Measurements from ENCODE around the gene TNFRSF19. TPM values are rescaled to one million over a fixed set of nuclear protein-coding genes. Genes with fewer than 3 reads are reported as not detected.

Gene TNFRSF19
- total and polyA plus RNA-seq, 3 experiments from 2014 or later, result not detected

GRCh38 chr13:23686948-23687347, 116.7 kb downstream of the TNFRSF19 start:
- peaks cover 0 to 4% (median 0%) of the 10 kb centered on the region in 3 donors for H3K36me3 Mint-ChIP-seq
- H3K4me3 Mint-ChIP-seq, result no peak overlapping the region
- H3K27ac Mint-ChIP-seq, result no peak overlapping the region
- DNase-seq, result no peak
- H3K4me1 ChIP-seq (ENCODE audit: insufficient read depth, low read length), result no peaks in the 10 kb centered on the region
- H3K4me1 Mint-ChIP-seq, result no peaks in the 10 kb centered on the region
- no peak overlapping the region for H3K27ac ChIP-seq (ENCODE audit: low read depth, low read length)
- no peaks in the 10 kb centered on the region for H3K27me3 ChIP-seq (ENCODE audit: insufficient read depth, low read length, poor library complexity, severe bottlenecking)
- H3K27me3 Mint-ChIP-seq, result peaks cover 0 to 10% of the 10 kb centered on the region in 2 donors
- CTCF ChIA-PET, result no interaction called here
- no peaks in the 10 kb centered on the region for H3K36me3 ChIP-seq (ENCODE audit: insufficient read depth, low read length)
- H3K9me3 Mint-ChIP-seq, result peaks cover 0 to 25% (median 12%) of the 10 kb centered on the region in 5 donors
- POLR2A ChIA-PET, result no interaction called here
- H3K4me3 ChIP-seq (ENCODE audit: low read length), result no peak overlapping the region
- H3K9me3 ChIP-seq (ENCODE audit: low read length), result peaks cover 4% of the 10 kb centered on the region

- Mint-ChIP-seq H3K36me3 (peaks cover 0 to 4% (median 0%) of the 10 kb centered on the region in 3 donors), H3K4me3 (no peak overlapping the region), H3K27ac (no peak overlapping the region), H3K4me1 (no peaks in the 10 kb centered on the region), H3K9me3 (peaks cover 0 to 25% (median 12%) of the 10 kb centered on the region in 5 donors), H3K27me3 (peaks cover 0 to 10% of the 10 kb centered on the region in 2 donors)
- ChIA-PET POLR2A (no interaction called here), CTCF (no interaction called here)
- no peak overlapping the region for H3K4me3 ChIP-seq (ENCODE audit: low read length)
- no peaks in the 10 kb centered on the region for H3K27me3 ChIP-seq (ENCODE audit: insufficient read depth, low read length, poor library complexity, severe bottlenecking)
- no peak overlapping the region for H3K27ac ChIP-seq (ENCODE audit: low read depth, low read length)
- peaks cover 4% of the 10 kb centered on the region for H3K9me3 ChIP-seq (ENCODE audit: low read length)
- DNase-seq, result no peak
- no peaks in the 10 kb centered on the region for H3K36me3 ChIP-seq (ENCODE audit: insufficient read depth, low read length)
- no peaks in the 10 kb centered on the region for H3K4me1 ChIP-seq (ENCODE audit: insufficient read depth, low read length)
These were observed 117.4 kb downstream of the TNFRSF19 start for GRCh38 chr13:23687614-23688013.

- no peaks in the 10 kb centered on the region for H3K36me3 ChIP-seq (ENCODE audit: insufficient read depth, low read length)
- Mint-ChIP-seq H3K9me3 (peaks cover 0 to 20% (median 11%) of the 10 kb centered on the region in 5 donors), H3K4me3 (no peak overlapping the region), H3K27me3 (peaks cover 0 to 10% of the 10 kb centered on the region in 2 donors), H3K27ac (no peak overlapping the region), H3K36me3 (no peaks in the 10 kb centered on the region), H3K4me1 (no peaks in the 10 kb centered on the region)
- no peak overlapping the region for H3K4me3 ChIP-seq (ENCODE audit: low read length)
- H3K4me1 ChIP-seq (ENCODE audit: insufficient read depth, low read length), result no peaks in the 10 kb centered on the region
- H3K27ac ChIP-seq (ENCODE audit: low read depth, low read length), result no peak overlapping the region
- ChIA-PET POLR2A (no interaction called here), CTCF (no interaction called here)
- no peaks in the 10 kb centered on the region for H3K27me3 ChIP-seq (ENCODE audit: insufficient read depth, low read length, poor library complexity, severe bottlenecking)
- no peak for DNase-seq
- peaks cover 4% of the 10 kb centered on the region for H3K9me3 ChIP-seq (ENCODE audit: low read length)
These were observed 118.1 kb downstream of the TNFRSF19 start for GRCh38 chr13:23688336-23688735.

GRCh38 chr13:23690668-23691067, 120.5 kb downstream of the TNFRSF19 start:
- peak overlapping the region in 1 of 8 donors; percentile 56 for H3K27ac Mint-ChIP-seq
- Histone ChIP-seq H3K27me3 (ENCODE audit: insufficient read depth, low read length, poor library complexity, severe bottlenecking) (no peaks in the 10 kb centered on the region), H3K4me1 (ENCODE audit: insufficient read depth, low read length) (no peaks in the 10 kb centered on the region), H3K27ac (ENCODE audit: low read depth, low read length) (no peak overlapping the region), H3K9me3 (ENCODE audit: low read length) (no peaks in the 10 kb centered on the region), H3K4me3 (ENCODE audit: low read length) (no peak overlapping the region), H3K36me3 (ENCODE audit: insufficient read depth, low read length) (no peaks in the 10 kb centered on the region)
- no peak for DNase-seq
- H3K4me3 Mint-ChIP-seq, result no peak overlapping the region
- ChIA-PET POLR2A (no interaction called here), CTCF (no interaction called here)
- H3K27me3 Mint-ChIP-seq, result peaks cover 0 to 9% of the 10 kb centered on the region in 2 donors
- H3K36me3 Mint-ChIP-seq, result no peaks in the 10 kb centered on the region
- peaks cover 0 to 4% (median 2%) of the 10 kb centered on the region in 3 donors for H3K4me1 Mint-ChIP-seq
- peaks cover 0 to 3% (median 0%) of the 10 kb centered on the region in 5 donors for H3K9me3 Mint-ChIP-seq

GRCh38 chr13:23692816-23693215, 122.6 kb downstream of the TNFRSF19 start:
- CTCF ChIA-PET, result no interaction called here
- H3K9me3 Mint-ChIP-seq, result no peaks in the 10 kb centered on the region
- POLR2A ChIA-PET, result no interaction called here
- no peaks in the 10 kb centered on the region for H3K27me3 ChIP-seq (ENCODE audit: insufficient read depth, low read length, poor library complexity, severe bottlenecking)
- peaks cover 9 to 19% (median 10%) of the 10 kb centered on the region in 3 donors for H3K4me1 Mint-ChIP-seq
- no peak overlapping the region for H3K4me3 Mint-ChIP-seq
- H3K27ac Mint-ChIP-seq, result no peak overlapping the region
- no peaks in the 10 kb centered on the region for H3K36me3 ChIP-seq (ENCODE audit: insufficient read depth, low read length)
- H3K27ac ChIP-seq (ENCODE audit: low read depth, low read length), result no peak overlapping the region
- DNase-seq, result no peak
- peaks cover 0 to 2% (median 0%) of the 10 kb centered on the region in 3 donors for H3K36me3 Mint-ChIP-seq
- H3K4me1 ChIP-seq (ENCODE audit: insufficient read depth, low read length), result peaks cover 9% of the 10 kb centered on the region
- H3K4me3 ChIP-seq (ENCODE audit: low read length), result no peak overlapping the region
- H3K27me3 Mint-ChIP-seq, result no peaks in the 10 kb centered on the region
- no peaks in the 10 kb centered on the region for H3K9me3 ChIP-seq (ENCODE audit: low read length)

GRCh38 chr13:23695196-23695595, 125.0 kb downstream of the TNFRSF19 start:
- Mint-ChIP-seq H3K27ac (peak overlapping the region in 1 of 8 donors; percentile 62), H3K4me1 (peaks cover 9 to 19% (median 10%) of the 10 kb centered on the region in 3 donors), H3K4me3 (peak overlapping the region in 4 of 7 donors; percentile 0 to 42 (median 14)), H3K36me3 (peaks cover 0 to 2% (median 0%) of the 10 kb centered on the region in 3 donors), H3K9me3 (no peaks in the 10 kb centered on the region), H3K27me3 (no peaks in the 10 kb centered on the region)
- Histone ChIP-seq H3K36me3 (ENCODE audit: insufficient read depth, low read length) (no peaks in the 10 kb centered on the region), H3K4me1 (ENCODE audit: insufficient read depth, low read length) (peaks cover 9% of the 10 kb centered on the region), H3K4me3 (ENCODE audit: low read length) (no peak overlapping the region), H3K27me3 (ENCODE audit: insufficient read depth, low read length, poor library complexity, severe bottlenecking) (no peaks in the 10 kb centered on the region), H3K9me3 (ENCODE audit: low read length) (no peaks in the 10 kb centered on the region), H3K27ac (ENCODE audit: low read depth, low read length) (no peak overlapping the region)
- ChIA-PET CTCF (no interaction called here), POLR2A (interaction anchor here (0.7 kb wide), 1 partner anchor 28 kb away, joined by 3 read pairs; no protein-coding TSS in a partner anchor)
- no peak for DNase-seq

- ChIA-PET POLR2A (interaction anchor here (0.7 kb wide), 1 partner anchor 27 kb away, joined by 3 read pairs; no protein-coding TSS in a partner anchor), CTCF (no interaction called here)
- Histone ChIP-seq H3K4me1 (ENCODE audit: insufficient read depth, low read length) (peaks cover 9% of the 10 kb centered on the region), H3K9me3 (ENCODE audit: low read length) (no peaks in the 10 kb centered on the region), H3K4me3 (ENCODE audit: low read length) (peak overlapping the region; percentile 4), H3K27ac (ENCODE audit: low read depth, low read length) (no peak overlapping the region), H3K36me3 (ENCODE audit: insufficient read depth, low read length) (no peaks in the 10 kb centered on the region), H3K27me3 (ENCODE audit: insufficient read depth, low read length, poor library complexity, severe bottlenecking) (no peaks in the 10 kb centered on the region)
- peak; percentile 19 to 79 (median 65) for DNase-seq
- Mint-ChIP-seq H3K36me3 (peaks cover 0 to 2% (median 0%) of the 10 kb centered on the region in 3 donors), H3K4me3 (peak overlapping the region; percentile 35 to 91 (median 87)), H3K27me3 (peaks cover 0 to 4% of the 10 kb centered on the region in 2 donors), H3K4me1 (peaks cover 9 to 19% (median 10%) of the 10 kb centered on the region in 3 donors), H3K27ac (peak overlapping the region; percentile 68 to 98 (median 95)), H3K9me3 (no peaks in the 10 kb centered on the region)
These were observed 125.7 kb downstream of the TNFRSF19 start for GRCh38 chr13:23695711-23696464.

GRCh38 chr13:23696610-23697009, 126.4 kb downstream of the TNFRSF19 start:
- POLR2A ChIA-PET, result no interaction called here
- no peaks in the 10 kb centered on the region for H3K9me3 Mint-ChIP-seq
- DNase-seq, result no peak
- Histone ChIP-seq H3K4me1 (ENCODE audit: insufficient read depth, low read length) (peaks cover 9% of the 10 kb centered on the region), H3K4me3 (ENCODE audit: low read length) (peak overlapping the region; percentile 4), H3K9me3 (ENCODE audit: low read length) (no peaks in the 10 kb centered on the region), H3K27me3 (ENCODE audit: insufficient read depth, low read length, poor library complexity, severe bottlenecking) (no peaks in the 10 kb centered on the region), H3K36me3 (ENCODE audit: insufficient read depth, low read length) (no peaks in the 10 kb centered on the region), H3K27ac (ENCODE audit: low read depth, low read length) (no peak overlapping the region)
- H3K4me3 Mint-ChIP-seq, result peak overlapping the region in 6 of 7 donors; percentile 35 to 91 (median 86)
- peaks cover 9 to 19% (median 10%) of the 10 kb centered on the region in 3 donors for H3K4me1 Mint-ChIP-seq
- peak overlapping the region in 7 of 8 donors; percentile 68 to 98 (median 95) for H3K27ac Mint-ChIP-seq
- H3K27me3 Mint-ChIP-seq, result peaks cover 0 to 4% of the 10 kb centered on the region in 2 donors
- H3K36me3 Mint-ChIP-seq, result peaks cover 0 to 2% (median 0%) of the 10 kb centered on the region in 3 donors
- CTCF ChIA-PET, result no interaction called here

Data from CD8-positive, alpha-beta memory T cell (primary cell).